HuH-7.5 (cell line): ENCODE measurements around the gene SLC43A2.
A peak's percentile ranks its signal among the peaks of the same experiment; 100 is the strongest.
"Not testable (repeated sequence)": the region's sequence is repeated elsewhere in the genome, so short reads cannot be mapped to it uniquely, and the experiment has no call there.

Experiments used
- DNase-seq: peaks from one replicate; pipeline ENCODE4 v3.0.0; 2011; ENCODE audit warnings: low spot score

SLC43A2 gene

GRCh38 chr17:1590029-1590746 is 38.4 kb downstream of the SLC43A2 start:
- peak; percentile 81 for DNase-seq

GRCh38 chr17:1588821-1589585 is 39.6 kb downstream of the SLC43A2 start:
- DNase-seq = no peak

- DNase-seq = no peak
These were observed 44.5 kb downstream of the SLC43A2 start for GRCh38 chr17:1584167-1584566.

GRCh38 chr17:1583556-1583955 is 45.1 kb downstream of the SLC43A2 start:
- no peak for DNase-seq

- no peak for DNase-seq
These were observed 46.3 kb downstream of the SLC43A2 start for GRCh38 chr17:1582374-1582773.

- DNase-seq = no peak
These were observed 47.5 kb downstream of the SLC43A2 start for GRCh38 chr17:1580979-1581676.

GRCh38 chr17:1578029-1578428 is 50.6 kb downstream of the SLC43A2 start:
- no peak for DNase-seq

- no peak for DNase-seq
These were observed 51.0 kb downstream of the SLC43A2 start for GRCh38 chr17:1577583-1578013.

GRCh38 chr17:1577182-1577581 is 51.5 kb downstream of the SLC43A2 start:
- no peak for DNase-seq

GRCh38 chr17:1576500-1576899 is 52.1 kb downstream of the SLC43A2 start:
- DNase-seq = no peak

- DNase-seq = no peak
These were observed 53.8 kb downstream of the SLC43A2 start for GRCh38 chr17:1574697-1575471.

- peak; percentile 88 for DNase-seq
These were observed 54.5 kb downstream of the SLC43A2 start for GRCh38 chr17:1573932-1574696.

GRCh38 chr17:1572646-1573045 is 56.0 kb downstream of the SLC43A2 start:
- not testable (repeated sequence) for DNase-seq

GRCh38 chr17:1571341-1571704 is 57.3 kb downstream of the SLC43A2 start:
- DNase-seq = no peak

- no peak for DNase-seq
These were observed 59.5 kb downstream of the SLC43A2 start for GRCh38 chr17:1568950-1569810.

- DNase-seq = no peak
These were observed 62.0 kb downstream of the SLC43A2 start for GRCh38 chr17:1566505-1567199.

- DNase-seq = no peak
These were observed 62.8 kb downstream of the SLC43A2 start for GRCh38 chr17:1565877-1566276.

- DNase-seq = no peak
These were observed 64.6 kb downstream of the SLC43A2 start for GRCh38 chr17:1563786-1564613.

- DNase-seq = not testable (repeated sequence)
These were observed 65.2 kb downstream of the SLC43A2 start for GRCh38 chr17:1563471-1563785.
